Vagina (tissue), 2 donors: Measurements from ENCODE around the gene PTPRK.

Experiments
- CTCF ChIP-seq, 3 experiments: fragments of 450-650 bp in 2 of 3; fragments of 200-600 bp in 1 of 3; sonication (generic) in 1 of 3; IDR thresholded peaks; one replicate each; pipeline ENCODE4 v1.5.1; 2017 to 2019; ENCODE audit warnings: antibody characterized with exemption in 3 of 3, mild to moderate bottlenecking in 2 of 3, moderate library complexity in 2 of 3
- POLR2A ChIP-seq, 2 donors: fragments of 450-650 bp; IDR thresholded peaks; one replicate each; pipeline ENCODE4 v1.6.1; 2017; ENCODE audit warnings: antibody characterized with exemption in 2 of 2, mild to moderate bottlenecking in 2 of 2, moderate library complexity in 2 of 2

DNA sequence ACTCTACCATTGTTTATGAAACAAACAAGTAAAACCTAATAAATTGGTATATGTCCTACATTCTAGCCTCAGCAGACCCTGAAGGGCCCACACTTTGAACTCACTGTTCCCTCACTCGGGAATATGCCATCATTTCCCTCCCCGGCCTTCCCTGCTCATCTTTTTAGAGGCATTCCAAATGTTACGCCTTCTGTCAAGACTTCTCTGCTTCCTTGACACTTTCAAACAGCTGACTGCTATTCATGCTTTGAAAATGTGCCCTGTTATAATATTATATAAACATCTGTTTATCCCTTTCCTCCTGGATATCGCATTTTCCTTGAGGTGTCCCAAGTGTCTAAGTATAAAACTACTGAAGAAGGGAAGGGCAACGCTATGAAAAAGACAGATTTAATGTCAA lies 370.0 kb downstream of the PTPRK start:
- TF ChIP-seq CTCF (IDR thresholded peaks at IDR 0.05) (no peak), POLR2A (IDR thresholded peaks at IDR 0.05) (no peak)
